ENCODE data around the gene TNFSF15. TPM values are rescaled to one million over a fixed set of nuclear protein-coding genes. Genes with fewer than 3 reads are reported as not detected.

Gene TNFSF15
- under 0.01 and 0.29 TPM in 2 replicates for total RNA-seq

GRCh38 chr9:114805670-114806525 is at the start of gene TNFSF15:
Gene TNFSF15, minus strand, starts transcription at chr9:114806039. Its CDS starts 27 bp downstream, at chr9:114806012.
- Histone ChIP-seq H3K27ac (ENCODE audit: low read depth, low read length) (peak within 1 kb of the TSS; percentile 17), H4K20me1 (ENCODE audit: insufficient read depth, low read length) (no peaks in the 10 kb centered on the region), H3K79me2 (ENCODE audit: insufficient read depth, low read length) (no peaks in the 10 kb centered on the region), H3K27me3 (ENCODE audit: insufficient read depth, low read length) (no peaks in the 10 kb centered on the region), H3K4me3 (ENCODE audit: insufficient read depth, low read length) (no peak within 1 kb of the TSS), H3K4me1 (ENCODE audit: insufficient read depth, low read length) (peaks cover 28% of the 10 kb centered on the region), H2AFZ (ENCODE audit: low read length) (no peak within 1 kb of the TSS), H3K9me3 (ENCODE audit: low read depth, low read length) (no peaks in the 10 kb centered on the region), H3K4me2 (ENCODE audit: insufficient read depth, low read length) (peak within 1 kb of the TSS; percentile 42), H3K36me3 (ENCODE audit: insufficient read depth, low read length) (no peaks in the 10 kb centered on the region)
- peak; percentile 41 for DNase-seq (ENCODE audit: insufficient read length, low spot score, missing footprints)
- TF ChIP-seq CTCF (IDR thresholded peaks at IDR 0.05; ENCODE audit: extremely low read depth, low read depth, low read length): no peak

GRCh38 chr9:114855488-114855887 is 49.6 kb upstream of the TNFSF15 start:
- Histone ChIP-seq H3K9me3 (ENCODE audit: low read depth, low read length) (no peaks in the 10 kb centered on the region), H3K4me1 (ENCODE audit: insufficient read depth, low read length) (peaks cover 48% of the 10 kb centered on the region), H3K4me2 (ENCODE audit: insufficient read depth, low read length) (peak overlapping the region; percentile 26), H3K79me2 (ENCODE audit: insufficient read depth, low read length) (no peaks in the 10 kb centered on the region), H3K27ac (ENCODE audit: low read depth, low read length) (peak overlapping the region; percentile 94), H3K36me3 (ENCODE audit: insufficient read depth, low read length) (no peaks in the 10 kb centered on the region), H4K20me1 (ENCODE audit: insufficient read depth, low read length) (no peaks in the 10 kb centered on the region), H3K4me3 (ENCODE audit: insufficient read depth, low read length) (no peak overlapping the region), H2AFZ (ENCODE audit: low read length) (no peak overlapping the region), H3K27me3 (ENCODE audit: insufficient read depth, low read length) (no peaks in the 10 kb centered on the region)
- no peak for TF ChIP-seq CTCF (IDR thresholded peaks at IDR 0.05; ENCODE audit: extremely low read depth, low read depth, low read length)
- DNase-seq (ENCODE audit: insufficient read length, low spot score, missing footprints): no peak

- H3K4me2 ChIP-seq (ENCODE audit: insufficient read depth, low read length): no peak overlapping the region
- no peak overlapping the region for H3K4me3 ChIP-seq (ENCODE audit: insufficient read depth, low read length)
- H4K20me1 ChIP-seq (ENCODE audit: insufficient read depth, low read length): no peaks in the 10 kb centered on the region
- no peak for TF ChIP-seq CTCF (IDR thresholded peaks at IDR 0.05; ENCODE audit: extremely low read depth, low read depth, low read length)
- no peak overlapping the region for H2AFZ ChIP-seq (ENCODE audit: low read length)
- H3K79me2 ChIP-seq (ENCODE audit: insufficient read depth, low read length): no peaks in the 10 kb centered on the region
- H3K36me3 ChIP-seq (ENCODE audit: insufficient read depth, low read length): no peaks in the 10 kb centered on the region
- H3K4me1 ChIP-seq (ENCODE audit: insufficient read depth, low read length): peaks cover 55% of the 10 kb centered on the region
- no peak for DNase-seq (ENCODE audit: insufficient read length, low spot score, missing footprints)
- H3K9me3 ChIP-seq (ENCODE audit: low read depth, low read length): no peaks in the 10 kb centered on the region
- H3K27ac ChIP-seq (ENCODE audit: low read depth, low read length): peak overlapping the region; percentile 94
- H3K27me3 ChIP-seq (ENCODE audit: insufficient read depth, low read length): no peaks in the 10 kb centered on the region
Measured at GRCh38 chr9:114854736-114855355, 49.0 kb upstream of the TNFSF15 start.

Measured in osteoblast (primary cell).